ENCODE measurements around the gene PPFIA4.

PPFIA4 gene

DNA sequence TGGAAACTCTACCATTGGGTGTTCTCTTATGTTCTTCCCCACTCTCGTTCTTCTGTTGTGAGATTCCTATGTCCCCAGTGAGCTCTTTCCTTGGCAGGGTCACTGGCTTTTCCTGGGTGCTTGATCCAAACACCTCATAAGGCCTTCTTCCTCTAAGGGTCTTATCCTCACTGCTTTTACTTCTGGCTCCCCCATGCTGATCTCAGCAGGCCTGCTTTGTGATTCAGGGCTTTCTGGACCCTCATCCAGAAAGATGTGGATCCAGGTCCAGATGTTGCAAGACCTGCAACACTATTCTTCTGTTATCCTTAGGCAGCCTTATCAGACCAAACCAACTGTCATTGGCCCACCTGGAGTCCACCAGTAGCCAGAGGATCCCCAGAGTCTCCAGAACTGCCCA lies 70.7 kb downstream of the PPFIA4 start:
- TF ChIP-seq, protein P1, sequence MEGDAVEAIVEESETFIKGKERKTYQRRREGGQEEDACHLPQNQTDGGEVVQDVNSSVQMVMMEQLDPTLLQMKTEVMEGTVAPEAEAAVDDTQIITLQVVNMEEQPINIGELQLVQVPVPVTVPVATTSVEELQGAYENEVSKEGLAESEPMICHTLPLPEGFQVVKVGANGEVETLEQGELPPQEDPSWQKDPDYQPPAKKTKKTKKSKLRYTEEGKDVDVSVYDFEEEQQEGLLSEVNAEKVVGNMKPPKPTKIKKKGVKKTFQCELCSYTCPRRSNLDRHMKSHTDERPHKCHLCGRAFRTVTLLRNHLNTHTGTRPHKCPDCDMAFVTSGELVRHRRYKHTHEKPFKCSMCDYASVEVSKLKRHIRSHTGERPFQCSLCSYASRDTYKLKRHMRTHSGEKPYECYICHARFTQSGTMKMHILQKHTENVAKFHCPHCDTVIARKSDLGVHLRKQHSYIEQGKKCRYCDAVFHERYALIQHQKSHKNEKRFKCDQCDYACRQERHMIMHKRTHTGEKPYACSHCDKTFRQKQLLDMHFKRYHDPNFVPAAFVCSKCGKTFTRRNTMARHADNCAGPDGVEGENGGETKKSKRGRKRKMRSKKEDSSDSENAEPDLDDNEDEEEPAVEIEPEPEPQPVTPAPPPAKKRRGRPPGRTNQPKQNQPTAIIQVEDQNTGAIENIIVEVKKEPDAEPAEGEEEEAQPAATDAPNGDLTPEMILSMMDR (conservative IDR thresholded peaks at IDR 0.05; ENCODE audit: low read depth, low read length): no peak
- H3K4me3 ChIP-seq (ENCODE audit: low read depth, low read length): no peak overlapping the region
- DNase-seq (ENCODE audit: low read depth): no peak

GRCh38 chr1:203098445-203098844 lies 72.2 kb downstream of the PPFIA4 start:
- DNase-seq (ENCODE audit: low read depth): no peak
- no peak overlapping the region for H3K4me3 ChIP-seq (ENCODE audit: low read depth, low read length)
- TF ChIP-seq, protein P1 (conservative IDR thresholded peaks at IDR 0.05; ENCODE audit: low read depth, low read length): no peak

DNA sequence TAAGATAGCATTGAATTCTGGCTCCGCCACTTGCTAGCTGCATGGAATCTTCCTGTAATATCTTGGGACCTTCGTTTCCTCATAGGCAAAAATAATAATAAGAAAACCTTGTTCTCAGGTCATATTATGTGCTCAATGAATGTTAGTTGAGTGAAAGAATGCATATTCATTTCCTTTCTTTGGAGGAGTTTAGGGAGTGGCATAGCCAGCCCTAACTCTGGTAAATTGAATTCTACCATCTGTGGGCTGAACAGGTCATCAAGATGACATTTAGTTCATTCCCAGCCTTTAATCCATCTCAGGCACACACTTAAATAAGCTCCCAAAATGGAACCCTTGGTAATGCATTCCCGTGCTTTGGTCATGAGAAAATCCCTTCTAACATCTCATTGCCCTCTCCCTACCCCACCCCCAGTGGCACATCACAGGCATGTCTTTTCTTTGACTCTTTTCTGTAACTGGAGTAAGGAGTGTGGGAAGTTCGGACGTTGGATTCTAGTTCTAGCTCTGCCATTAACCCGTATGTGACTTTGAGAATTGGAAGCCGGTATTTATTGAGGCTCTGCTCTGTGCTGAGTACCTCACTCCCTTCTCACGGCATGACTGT lies 72.7 kb downstream of the PPFIA4 start:
- no peak for DNase-seq (ENCODE audit: low read depth)
- TF ChIP-seq, protein P1 (conservative IDR thresholded peaks at IDR 0.05; ENCODE audit: low read depth, low read length): no peak
- no peak overlapping the region for H3K4me3 ChIP-seq (ENCODE audit: low read depth, low read length)

- TF ChIP-seq, protein P1 (conservative IDR thresholded peaks at IDR 0.05; ENCODE audit: low read depth, low read length): no peak
- H3K4me3 ChIP-seq (ENCODE audit: low read depth, low read length): no peak overlapping the region
- no peak for DNase-seq (ENCODE audit: low read depth)
Observed at GRCh38 chr1:203099805-203100515, 73.7 kb downstream of the PPFIA4 start.

GRCh38 chr1:203100516-203100869 lies 74.2 kb downstream of the PPFIA4 start:
- TF ChIP-seq, protein P1 (conservative IDR thresholded peaks at IDR 0.05; ENCODE audit: low read depth, low read length): no peak
- DNase-seq (ENCODE audit: low read depth): no peak

DNA sequence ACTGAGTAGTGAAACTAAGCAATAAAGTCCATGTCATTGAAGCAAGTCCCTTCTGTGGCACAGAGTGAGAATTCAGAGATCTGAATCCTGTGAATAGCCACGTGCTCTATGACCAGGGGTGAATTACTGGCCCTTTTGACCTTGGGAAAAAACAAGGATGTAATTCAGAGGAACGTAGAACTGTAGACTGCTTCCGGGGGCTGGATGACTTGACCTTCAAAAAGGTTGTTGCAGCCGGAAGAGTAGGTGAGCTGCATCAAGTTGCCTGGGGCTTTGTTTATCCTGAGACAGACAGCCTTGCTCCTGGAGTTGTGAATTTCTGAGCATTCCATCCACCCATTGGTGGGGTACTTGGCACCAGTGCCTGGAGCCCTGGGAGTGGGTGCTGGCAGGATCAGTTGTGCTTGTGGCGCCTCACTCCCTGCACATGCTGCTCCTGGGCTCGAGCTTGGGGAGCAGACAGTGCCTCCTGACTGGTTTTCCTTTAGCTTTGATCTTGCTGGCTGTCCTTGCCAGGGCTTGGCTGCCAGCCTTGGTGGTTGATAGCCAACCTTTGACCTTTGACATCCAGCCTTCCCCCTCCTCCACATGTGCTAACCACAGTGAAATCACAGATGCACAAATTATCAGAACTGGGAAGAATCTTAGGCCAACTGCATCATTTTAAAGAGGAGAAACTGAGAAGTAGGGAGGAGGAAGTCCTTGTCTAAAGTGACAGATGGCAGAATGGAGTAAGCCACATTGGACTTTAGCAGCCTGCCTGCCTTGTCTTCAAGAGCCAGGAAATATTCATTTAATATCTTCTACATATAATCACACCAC lies 75.7 kb downstream of the PPFIA4 start:
- no peak for DNase-seq (ENCODE audit: low read depth)
- H3K4me3 ChIP-seq (ENCODE audit: low read depth, low read length): no peak overlapping the region
- TF ChIP-seq, protein P1 (conservative IDR thresholded peaks at IDR 0.05; ENCODE audit: low read depth, low read length): no peak

More at GRCh38 chr1:203100516-203100869, 74.2 kb downstream of the PPFIA4 start:
- H3K4me3 ChIP-seq (ENCODE audit: low read depth, low read length): no peak overlapping the region

Measured in choroid plexus epithelial cell (primary cell).